Measurements from ENCODE around the gene PTPMT1.
"Not testable (repeated sequence)": the region's sequence is repeated elsewhere in the genome, so short reads cannot be mapped to it uniquely, and the experiment has no call there.

DNA sequence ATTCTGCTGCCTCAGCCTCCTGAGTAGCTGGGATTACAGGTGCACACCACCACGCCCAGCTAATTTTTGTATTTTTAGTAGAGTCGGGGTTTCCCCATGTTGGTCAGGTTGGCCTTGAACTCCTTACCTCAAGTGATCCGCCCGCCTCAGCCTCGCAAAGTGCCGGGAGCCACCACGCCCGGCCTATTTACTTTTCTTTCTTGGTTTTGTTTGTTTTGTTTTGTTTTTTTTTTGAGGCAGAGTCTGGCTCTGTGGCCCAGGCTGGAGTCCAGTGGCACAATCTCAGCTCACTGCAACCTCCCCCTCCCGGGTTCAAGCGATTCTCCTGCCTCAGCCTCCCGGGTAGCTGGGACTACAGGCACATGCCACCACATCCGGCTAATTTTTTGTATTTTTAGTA is 8.4 kb upstream of the PTPMT1 start:
- not testable (repeated sequence) for TF ChIP-seq POLR2A (IDR thresholded peaks at IDR 0.05; ENCODE audit: low read depth, low read length); POLR2AphosphoS5 (IDR thresholded peaks at IDR 0.05; ENCODE audit: low read depth, low read length); TAF1 (IDR thresholded peaks at IDR 0.05; ENCODE audit: borderline replicate concordance, low read depth, low read length)

Measured in GM12892 (cell line).